Effector CD8-positive, alpha-beta T cell (primary cell): ENCODE results near the gene BBC3.

ENCODE experiments used
- DNase-seq: peaks from one replicate; lab custom pipeline; 2025; lab: John Stamatoyannopoulos, UW

BBC3 gene

DNA sequence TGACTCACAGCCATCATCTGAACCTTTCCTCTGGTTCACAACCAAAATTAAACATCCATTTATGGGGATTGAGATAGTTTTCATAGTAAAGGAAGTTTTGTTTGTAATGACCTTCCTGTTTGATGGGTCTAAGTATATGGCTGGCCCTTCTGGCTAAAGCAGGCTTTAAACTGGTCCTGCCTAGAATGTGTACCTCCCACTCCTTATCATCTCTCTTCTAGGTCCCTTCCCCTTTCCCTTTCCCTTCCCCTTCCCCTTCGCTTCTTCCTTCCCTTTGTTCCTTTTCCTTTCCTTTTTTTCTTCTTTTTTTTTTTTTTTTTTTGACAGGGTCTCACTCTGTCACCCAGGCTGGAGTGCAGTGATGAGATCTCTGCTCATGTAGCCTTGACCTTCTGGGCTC lies 35.6 kb downstream of the BBC3 start:
- no peak for DNase-seq

DNA sequence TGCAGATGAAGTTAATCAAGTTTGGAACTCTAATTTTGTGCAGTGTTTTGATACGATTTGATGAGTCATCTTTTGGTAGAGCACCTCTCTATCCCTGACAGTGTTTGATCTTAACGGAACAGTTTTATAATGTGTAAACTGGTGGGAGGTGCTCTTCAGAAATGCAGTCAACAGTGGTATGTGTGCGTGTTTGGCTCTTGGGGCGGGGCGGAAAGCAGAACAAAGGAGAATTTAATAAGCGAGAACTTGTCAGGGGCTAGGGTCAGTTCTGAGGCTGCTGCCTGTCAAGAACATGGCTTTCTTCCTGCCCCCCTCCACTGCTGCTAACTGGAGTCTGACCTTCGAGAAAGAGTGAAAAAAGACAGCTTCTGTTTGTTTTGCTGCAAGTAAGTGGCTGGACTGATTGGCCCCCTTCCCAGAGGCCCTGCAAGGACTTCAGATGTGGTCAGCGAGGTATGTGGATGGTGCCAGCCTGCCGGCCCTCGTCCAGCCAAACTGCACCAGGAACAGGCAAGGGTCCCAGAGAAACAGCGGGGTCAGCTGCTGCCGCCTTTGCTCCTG lies 40.8 kb downstream of the BBC3 start:
- DNase-seq: no peak

DNA sequence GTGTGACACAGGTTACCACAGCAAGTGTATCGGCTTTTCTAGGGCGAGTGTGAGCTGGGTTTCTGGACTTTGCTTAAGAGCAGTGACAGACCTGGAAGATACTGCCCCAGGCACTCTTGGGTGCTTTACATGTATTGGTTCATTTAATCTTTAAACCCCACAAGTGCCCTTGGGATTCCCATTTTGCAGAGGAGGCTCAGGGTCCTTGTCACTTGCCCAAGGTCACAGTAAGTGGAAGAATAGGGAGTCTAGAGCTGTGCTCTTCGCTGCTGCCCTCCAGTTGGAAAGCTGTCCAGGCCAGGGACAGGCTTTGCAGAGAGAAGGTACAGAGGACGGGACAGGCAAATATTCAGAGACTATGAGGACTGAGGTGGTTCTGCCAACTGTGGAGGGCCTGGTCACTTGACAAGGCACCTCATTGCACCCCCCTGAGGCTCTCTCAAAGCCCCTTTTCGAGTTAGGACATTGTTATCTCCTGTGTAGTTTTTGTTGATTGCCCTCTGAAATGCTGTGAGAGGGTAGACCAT lies 42.4 kb downstream of the BBC3 start:
- no peak for DNase-seq

DNA sequence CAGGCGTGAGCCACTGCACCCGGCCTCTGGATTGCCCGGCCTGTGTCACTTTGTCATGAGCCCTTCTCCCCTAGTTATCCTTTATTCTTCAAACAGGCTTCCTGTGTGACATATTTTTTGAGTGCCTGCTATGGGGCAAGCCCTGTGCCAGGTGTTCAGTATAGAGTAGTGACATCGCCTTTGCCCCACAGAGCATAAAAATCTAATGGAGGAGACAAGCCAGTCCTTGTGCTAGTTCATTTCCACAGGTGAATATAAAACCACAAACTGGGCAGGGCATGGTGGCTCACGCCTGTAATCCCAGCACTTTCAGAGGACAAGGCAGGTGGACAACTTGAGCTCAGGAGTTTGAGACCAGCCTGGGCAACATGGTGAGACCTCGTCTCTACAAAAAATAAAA lies 43.2 kb downstream of the BBC3 start:
- DNase-seq: no peak

DNA sequence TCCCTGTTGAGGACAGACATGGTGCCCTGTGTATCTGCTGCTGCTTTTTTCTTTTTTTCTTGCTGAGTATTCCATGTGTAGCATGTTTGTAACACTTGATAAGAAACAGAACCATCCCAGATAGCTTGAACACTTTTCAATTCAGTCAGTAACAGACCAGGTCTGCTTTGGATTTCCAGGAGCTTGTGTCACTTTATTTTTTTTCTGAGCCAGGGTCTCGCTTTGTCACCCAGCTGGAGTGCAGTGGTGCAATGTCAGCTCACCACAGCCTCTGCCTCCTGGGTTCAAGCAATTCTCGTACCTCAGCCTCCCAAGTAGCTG lies 43.7 kb downstream of the BBC3 start:
- no peak for DNase-seq

DNA sequence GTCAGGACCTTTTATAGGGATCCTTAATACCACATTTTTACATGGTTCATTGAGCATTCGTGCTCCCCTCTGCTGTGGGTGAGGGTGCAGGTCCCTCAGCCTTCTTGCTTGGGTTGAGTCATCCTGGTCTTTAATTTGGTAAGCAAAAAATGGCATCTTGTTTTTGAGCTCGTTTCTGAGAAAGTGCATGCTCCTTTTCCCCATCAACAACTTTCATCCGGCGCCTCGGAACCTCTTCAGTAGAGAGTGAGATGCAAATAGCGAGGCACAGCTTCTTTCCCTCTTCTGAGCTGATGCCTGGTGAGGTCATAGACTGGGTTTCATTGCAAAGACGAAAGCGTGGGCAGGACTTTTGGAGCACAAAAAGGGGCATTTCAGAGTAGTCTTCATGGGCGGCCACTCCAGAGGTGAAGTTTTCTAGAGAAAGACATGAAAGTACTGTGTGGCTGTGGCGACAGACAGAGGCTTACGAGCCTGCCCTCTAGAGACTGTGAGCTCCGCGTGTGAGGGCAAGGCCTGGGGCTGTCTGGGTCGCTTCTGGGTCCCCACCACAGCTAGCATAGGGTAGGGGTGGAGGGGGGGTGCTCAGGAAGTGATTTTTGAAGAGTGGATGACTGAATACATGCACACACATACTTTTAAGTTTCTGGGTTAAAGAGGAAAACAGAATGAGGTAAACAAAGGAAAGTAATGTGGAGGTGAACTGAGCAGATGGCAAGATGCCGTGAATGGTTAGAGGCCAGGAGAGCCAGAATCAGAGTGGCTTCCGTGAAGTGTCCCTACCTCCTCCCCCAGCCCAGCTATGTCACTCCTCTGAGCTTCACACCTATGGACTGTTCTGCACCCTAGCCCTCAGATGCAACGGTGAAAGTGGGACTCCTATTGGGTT lies 44.3 kb downstream of the BBC3 start:
- DNase-seq: peak; percentile 44

DNA sequence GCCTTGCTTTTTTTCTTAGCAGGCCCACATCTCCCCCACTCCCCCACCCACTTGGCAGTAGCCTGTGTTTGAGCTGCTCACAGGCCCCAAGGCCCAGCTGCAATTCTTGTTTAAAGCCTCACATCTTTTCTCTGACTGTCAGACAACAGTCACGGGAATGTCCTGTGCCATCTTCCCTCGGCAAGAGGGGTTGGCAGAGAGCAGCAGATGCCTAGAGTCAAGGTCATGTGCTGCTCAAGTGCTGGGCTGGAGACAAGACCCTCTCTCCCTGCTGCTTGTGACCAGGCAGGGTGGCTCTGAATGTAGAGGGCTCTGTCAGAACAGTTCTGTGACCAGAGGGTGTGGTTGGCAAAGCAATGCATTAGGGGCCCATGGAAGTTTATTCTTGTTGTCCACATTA lies 47.4 kb downstream of the BBC3 start:
- DNase-seq: no peak

DNA sequence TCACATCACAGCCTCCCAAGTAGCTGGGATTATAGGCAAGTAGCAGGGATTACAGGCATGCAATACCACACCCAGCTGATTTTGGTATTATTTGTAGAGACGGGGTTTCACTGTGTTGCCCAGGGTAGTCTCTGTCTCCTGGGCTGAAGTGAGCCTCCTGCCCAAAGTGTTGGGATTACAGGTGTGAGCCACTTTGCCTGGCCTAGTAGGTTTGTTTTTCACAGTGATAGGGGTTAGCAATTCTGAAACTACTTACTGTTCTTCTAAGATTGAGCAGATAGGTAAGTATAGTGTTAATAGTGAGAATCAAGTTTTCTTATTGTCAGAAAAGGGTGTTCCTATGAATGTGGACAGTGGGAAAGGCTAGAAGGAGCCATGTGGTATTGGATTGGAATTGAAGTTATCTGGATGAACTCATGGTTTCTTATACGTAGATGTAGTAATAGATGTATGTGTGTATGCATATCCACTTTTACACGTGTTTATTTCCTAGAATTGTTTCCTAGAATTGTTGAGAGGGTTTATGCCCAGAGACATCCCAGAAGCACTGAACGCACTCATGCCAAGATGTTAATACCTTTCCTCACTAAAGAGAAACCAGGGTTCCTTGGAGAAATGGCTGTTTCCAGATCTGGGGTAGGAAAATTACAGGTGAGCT lies 51.2 kb downstream of the BBC3 start:
- DNase-seq: no peak

DNA sequence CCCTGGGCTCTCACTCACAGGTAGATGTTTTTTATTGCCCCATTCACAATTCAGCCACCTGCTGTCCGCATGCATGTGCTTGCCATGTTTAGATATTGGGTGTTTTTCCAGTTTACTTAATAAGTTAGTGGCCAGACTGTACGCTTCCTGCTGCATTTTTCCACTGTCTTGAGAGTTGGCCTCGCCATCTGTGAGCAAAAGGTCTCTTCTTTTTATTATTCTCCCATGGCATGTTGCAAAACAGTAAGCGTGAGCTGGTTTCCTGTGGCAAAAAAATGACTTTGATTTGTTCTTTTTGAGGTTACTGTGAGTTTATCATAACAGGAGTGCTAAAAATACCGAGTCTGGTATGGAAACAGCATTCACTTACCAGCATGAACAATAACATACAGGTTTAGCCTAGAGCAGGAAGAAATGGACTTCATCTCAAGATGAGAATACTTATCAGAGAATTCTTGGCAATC lies 54.3 kb downstream of the BBC3 start:
- no peak for DNase-seq

DNA sequence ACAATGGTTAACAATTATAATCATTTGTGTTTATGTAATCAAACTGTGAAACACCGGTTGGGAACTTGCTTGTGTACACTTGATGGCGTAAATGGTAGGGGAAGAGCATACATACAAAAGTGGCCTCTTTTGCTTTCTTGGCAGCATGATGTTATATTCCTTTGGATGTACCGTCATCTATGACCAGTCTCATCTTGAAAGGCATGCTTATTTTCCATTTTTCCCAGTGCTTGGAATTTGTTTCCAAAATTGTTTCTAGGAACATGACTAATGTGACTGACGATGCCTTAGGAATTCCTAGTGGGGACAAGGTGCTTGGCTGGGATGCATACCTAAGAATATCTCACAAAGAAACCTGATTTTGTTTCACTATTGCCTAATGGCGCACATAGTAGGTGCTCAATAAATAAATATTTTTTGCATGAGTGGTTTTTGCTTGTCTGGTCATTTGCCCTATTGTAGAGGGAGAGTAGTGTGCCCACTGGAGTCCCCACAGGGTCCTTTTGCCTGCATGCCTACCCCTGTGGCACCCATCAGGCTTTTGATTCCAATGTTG lies 54.9 kb downstream of the BBC3 start:
- no peak for DNase-seq

DNA sequence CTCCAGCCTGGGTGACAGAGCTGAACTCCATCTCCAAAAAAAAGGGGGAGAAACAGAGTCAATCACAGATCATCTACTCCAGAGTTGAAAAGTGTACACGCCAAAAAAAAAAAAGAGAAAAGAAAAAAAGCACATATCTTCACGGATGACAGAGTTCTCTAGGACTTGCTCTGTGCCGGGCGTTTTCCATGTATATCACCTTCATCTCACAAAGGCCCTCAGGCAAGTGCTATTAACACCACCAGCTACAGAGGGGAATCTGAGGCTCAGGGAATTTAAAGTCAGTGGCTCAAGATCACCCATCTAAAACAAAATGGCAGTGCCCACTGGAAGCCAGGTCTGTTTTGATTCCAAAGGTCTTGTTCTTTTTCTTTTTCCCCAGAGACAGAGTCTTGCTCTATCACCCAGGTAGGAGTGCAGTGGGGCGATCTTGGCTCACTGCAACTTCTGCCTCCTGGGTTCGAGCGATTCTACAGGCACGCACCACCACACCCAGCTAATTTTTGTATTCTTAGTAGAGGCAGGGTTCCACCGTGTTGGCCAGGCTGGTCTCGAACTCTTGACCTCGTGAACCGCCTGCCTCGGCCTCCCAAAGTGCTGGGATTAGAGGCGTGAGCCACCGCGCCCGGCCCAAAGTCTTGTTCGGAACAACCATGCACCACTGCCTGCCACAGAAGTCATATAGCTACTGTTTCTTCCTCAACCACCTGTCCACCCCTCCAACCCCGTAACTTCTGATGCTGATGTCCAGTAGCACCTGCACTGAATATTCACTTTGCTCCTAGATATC lies 58.1 kb downstream of the BBC3 start:
- DNase-seq: no peak
